GM12878 (cell line): ENCODE data around the gene RAB26. TPM values are rescaled to one million over a fixed set of nuclear protein-coding genes. Genes with fewer than 3 reads are reported as not detected.

ENCODE experiments used
- ATAC-seq: fragments of 200-7000 bp; cut with Tn5 transposase; 3 replicates; pipeline ENCODE4 v1.9.1; 2020; ENCODE audit warnings: mild to moderate bottlenecking, moderate library complexity
- BruUV-seq: library from RNA; stranded (reverse); fragments of 400-500 nt; replicated peaks from 2 replicates; lab custom pipeline; 2021; lab: Mats Ljungman, UMichigan
- CTCF ChIA-PET: fragments of 300-600 bp; sonication (Branson Sonifier 250); formaldehyde crosslinking; extraction: SDS; loops from one replicate; lab custom pipeline; 2021; ENCODE audit warnings: inconsistent platforms; lab: Yijun Ruan, JAX
- POLR2A ChIA-PET: fragments of 350-600 bp; formaldehyde crosslinking; extraction: SDS; loops from one replicate; lab custom pipeline; 2021; ENCODE audit warnings: inconsistent platforms; lab: Charles Lee
- RAD21 ChIA-PET: fragments of 300-600 bp; sonication (Branson Sonifier 250); formaldehyde crosslinking; loops from one replicate; lab custom pipeline; 2023; ENCODE audit warnings: antibody characterized with exemption; ENCODE audit not compliant: unreplicated experiment; lab: Charles Lee
- SMC1A ChIA-PET: fragments of 300-600 bp; sonication (Branson Sonifier 250); formaldehyde crosslinking; loops from one replicate; lab custom pipeline; 2023; ENCODE audit not compliant: unreplicated experiment, uncharacterized antibody; lab: Charles Lee
- DNase-seq: peaks from one replicate; pipeline ENCODE4 v3.0.0-alpha.2; 2011; ENCODE audit warnings: low read depth, low spot score
- FAIRE-seq: peaks from 3 replicates; lab custom pipeline; 2011; peaks lifted over from hg19 to GRCh38; lab: Jason Lieb, UNC
- H2AFZ ChIP-seq: 2 replicates; pipeline ENCODE4 v1.6.0; 2011; ENCODE audit warnings: low read depth, low read length, control low read depth; ENCODE audit not compliant: control insufficient read depth
- H3K27ac ChIP-seq: 2 replicates; pipeline ENCODE4 v1.5.1; 2011; ENCODE audit warnings: control low read depth; ENCODE audit not compliant: control insufficient read depth, insufficient read depth
- H3K27me3 ChIP-seq, 2 experiments: replicated peaks in 1 of 2; 2 replicates each; pipeline versions ENCODE4 v1.6.0 to v1.6.1; 2011; ENCODE audit warnings: low read length in 1 of 2; ENCODE audit not compliant: control insufficient read depth in 2 of 2, insufficient read depth in 2 of 2
- H3K36me3 ChIP-seq, 2 experiments: 2 replicates each; pipeline ENCODE4 v1.5.1; 2011; ENCODE audit warnings: low read length in 1 of 2; ENCODE audit not compliant: control insufficient read depth in 2 of 2, insufficient read depth in 2 of 2
- H3K4me1 ChIP-seq: 2 replicates; pipeline ENCODE4 v1.6.1; 2011; ENCODE audit warnings: mild to moderate bottlenecking, low read length, moderate library complexity, mixed read lengths; ENCODE audit not compliant: control insufficient read depth, insufficient read depth
- H3K4me2 ChIP-seq: 2 replicates; pipeline ENCODE4 v1.6.0; 2011; ENCODE audit warnings: control low read depth; ENCODE audit not compliant: control insufficient read depth, insufficient read depth
- H3K4me3 ChIP-seq: fragments of 200-600 bp; sonication (generic); 2 replicates; pipeline ENCODE4 v1.5.1; 2016
- H3K79me2 ChIP-seq: 2 replicates; pipeline ENCODE4 v1.6.0; 2011; ENCODE audit warnings: low read length; ENCODE audit not compliant: control insufficient read depth, insufficient read depth
- H3K9ac ChIP-seq: 2 replicates; pipeline ENCODE4 v1.8.0; 2011; ENCODE audit warnings: low read length, control low read depth, mixed read lengths; ENCODE audit not compliant: control insufficient read depth, insufficient read depth
- H3K9me3 ChIP-seq: replicated peaks from 3 replicates; pipeline ENCODE4 v1.5.1; 2011; ENCODE audit warnings: mild to moderate bottlenecking, low read length; ENCODE audit not compliant: control insufficient read depth, insufficient read depth
- H4K20me1 ChIP-seq: 2 replicates; pipeline ENCODE4 v1.6.0; 2011; ENCODE audit not compliant: control insufficient read depth, insufficient read depth
- CHD2 ChIP-seq: IDR thresholded peaks from 2 replicates; pipeline ENCODE4 v1.6.1; 2011; ENCODE audit warnings: low read depth, low read length, improper control_type of control experiment, borderline replicate concordance
- HDAC6 ChIP-seq: fragments of 200-600 bp; sonication (generic); IDR thresholded peaks from one replicate; pipeline ENCODE4 v1.8.0; 2017; ENCODE audit warnings: antibody characterized with exemption; ENCODE audit not compliant: unreplicated experiment
- KAT2A ChIP-seq: conservative IDR thresholded peaks from 2 replicates; pipeline ENCODE4 v1.6.1; 2011; ENCODE audit warnings: low read depth, low read length; ENCODE audit not compliant: control insufficient read depth
- MLLT1 ChIP-seq: fragments of 450-650 bp; IDR thresholded peaks from 2 replicates; pipeline ENCODE4 v1.6.1; 2016; ENCODE audit warnings: mild to moderate bottlenecking
- MYC ChIP-seq: IDR thresholded peaks from 2 replicates; pipeline ENCODE4 v1.6.1; 2011; ENCODE audit warnings: mild to moderate bottlenecking, low read length, moderate library complexity, inconsistent platforms; ENCODE audit not compliant: insufficient read depth, insufficient replicate concordance, insufficient read length, severe bottlenecking
- NFIC ChIP-seq: IDR thresholded peaks from 2 replicates; pipeline ENCODE4 v1.6.1; 2012; ENCODE audit warnings: low read depth, mild to moderate bottlenecking, inconsistent platforms, low read length, moderate library complexity
- PML ChIP-seq: IDR thresholded peaks from 2 replicates; pipeline ENCODE4 v1.6.1; 2012; ENCODE audit warnings: low read length, inconsistent platforms
- SMARCA5 ChIP-seq: fragments of 450-650 bp; IDR thresholded peaks from 2 replicates; pipeline ENCODE4 v1.6.1; 2017; ENCODE audit warnings: mild to moderate bottlenecking
- ZNF622 ChIP-seq: fragments of 450-650 bp; IDR thresholded peaks from 2 replicates; pipeline ENCODE4 v1.6.1; 2017; ENCODE audit warnings: mild to moderate bottlenecking, inconsistent platforms
- WGBS: methylation state at CpG from one replicate; pipeline ENCODE4 v1.1.6; 2016; ENCODE audit warnings: low lambda C conversion rate; ENCODE audit not compliant: insufficient replicate concordance, insufficient coverage; ENCODE audit errors: missing lambda C conversion rate; 5-methylcytosine and 5-hydroxymethylcytosine counted together
- in situ Hi-C: fragments of 300-500 bp; cut with MboI; formaldehyde crosslinking; loops from 9 replicates; pipeline ENCODE4 v1.14.3; 2018; ENCODE audit warnings: mixed read lengths
- intact Hi-C: fragments of 100-400 bp; cut with micrococcal nuclease; formaldehyde crosslinking; loops from one replicate; pipeline ENCODE4 v1.14.2; 2022; ENCODE audit not compliant: unreplicated experiment
- polyA plus RNA-seq, 11 experiments: library from polyadenylated mRNA; depleted of rRNA in 4 of 11; unstranded in 6 of 11; stranded (reverse) in 5 of 11; fragments of >200 nt; fragmentation: Nextera tagmentation in 4 of 11; fragmentation: Illumina TruSeq in 1 of 11; extraction: Ambion mirVana in 4 of 11; extraction: Trizol in 1 of 11; gene quantifications; 1 replicate in 1 of 11; 2 replicates in 10 of 11; pipeline versions ENCODE4 v1.2.1 to v1.2.3, GENCODE V29; 2011 to 2016; ENCODE audit warnings: inconsistent platforms in 2 of 11, missing spikeins in 2 of 11, low read depth in 1 of 11
- total RNA-seq, 4 experiments: library from RNA; depleted of rRNA in 3 of 4; stranded (reverse); fragments of >200 nt in 3 of 4; fragmentation: Illumina TruSeq in 1 of 4; extraction: Trizol in 1 of 4; gene quantifications; 2 replicates each; pipeline versions ENCODE4 v1.2.1 to v1.2.3, GENCODE V29; 2013 to 2021

RAB26 gene
- total and polyA plus RNA-seq, 10 of the 15 experiments (the other 5 are each of a cell fraction or from before 2014, with no cell fraction given): 0.13 to 4.5 (median 0.33) TPM; not detected in 1

- Histone ChIP-seq H4K20me1 (no peaks in the 10 kb centered on the region), H3K9me3 (no peaks in the 10 kb centered on the region), H3K4me1 (no peaks in the 10 kb centered on the region), H3K4me2 (no peak overlapping the region), H3K36me3 (peaks cover 7 to 11% of the 10 kb centered on the region in 2 experiments; a peak in 3 of 4 replicates), H2AFZ (no peak overlapping the region), H3K9ac (no peak overlapping the region), H3K27me3 (no peaks in the 10 kb centered on the region), H3K4me3 (no peak overlapping the region), H3K27ac (no peak overlapping the region), H3K79me2 (no peaks in the 10 kb centered on the region)
- ChIA-PET SMC1A (no interaction called here), POLR2A (no interaction called here), RAD21 (interaction anchor here (0.5 kb wide), 1 partner anchor 363 kb away, joined by 3 read pairs; no protein-coding TSS in a partner anchor), CTCF (no interaction called here)
- 100% methylated on average over 9 of the region's 10 CpGs for WGBS
- TF ChIP-seq CHD2 (no peak), MLLT1 (no peak), SMARCA5 (no peak), ZNF622 (no peak), PML (no peak), HDAC6 (no peak), KAT2A (no peak), NFIC (no peak), MYC (no peak)
- no peak for ATAC-seq
- no peak for FAIRE-seq
- in situ Hi-C loops: no loop called here
- intact Hi-C loops: no loop called here
- no peak for DNase-seq
- BruUV-seq: no TSS peak
Measured at GRCh38 chr16:2175454-2175853, 27.0 kb downstream of the RAB26 start.
